PFSK-1 (cell line): Measurements from ENCODE around the gene RAB14.

Experiments
- FOXP2 ChIP-seq: optimal IDR thresholded peaks from 2 replicates; pipeline ENCODE3; 2011; ENCODE audit warnings: borderline replicate concordance, control low read depth, inconsistent platforms; ENCODE audit not compliant: insufficient read depth; ENCODE audit errors: extremely low read length, extremely low read depth
- POLR2AphosphoS5 ChIP-seq: IDR thresholded peaks from 2 replicates; pipeline ENCODE4 v1.6.1; 2012; ENCODE audit warnings: low read depth, mild to moderate bottlenecking, control low read depth, low read length, moderate library complexity
- SIN3A ChIP-seq: IDR thresholded peaks from 2 replicates; pipeline ENCODE4 v1.6.1; 2012; ENCODE audit warnings: mild to moderate bottlenecking, low read length, moderate library complexity, borderline replicate concordance; ENCODE audit not compliant: insufficient read depth
- TAF1 ChIP-seq: IDR thresholded peaks from 2 replicates; pipeline ENCODE4 v1.6.1; 2012; ENCODE audit warnings: low read length, control low read depth, borderline replicate concordance; ENCODE audit not compliant: insufficient read depth
- TF ChIP-seq, protein P1 (sequence below), 2 experiments: IDR thresholded peaks; 2 replicates each; pipeline versions ENCODE4 v1.6.1 to v1.8.0; 2011 to 2012; ENCODE audit warnings: low read depth in 2 of 2, low read length in 2 of 2, control low read depth in 1 of 2, inconsistent platforms in 1 of 2, mild to moderate bottlenecking in 1 of 2, moderate library complexity in 1 of 2; ENCODE audit not compliant: insufficient read depth in 1 of 2

The RAB14 gene

DNA sequence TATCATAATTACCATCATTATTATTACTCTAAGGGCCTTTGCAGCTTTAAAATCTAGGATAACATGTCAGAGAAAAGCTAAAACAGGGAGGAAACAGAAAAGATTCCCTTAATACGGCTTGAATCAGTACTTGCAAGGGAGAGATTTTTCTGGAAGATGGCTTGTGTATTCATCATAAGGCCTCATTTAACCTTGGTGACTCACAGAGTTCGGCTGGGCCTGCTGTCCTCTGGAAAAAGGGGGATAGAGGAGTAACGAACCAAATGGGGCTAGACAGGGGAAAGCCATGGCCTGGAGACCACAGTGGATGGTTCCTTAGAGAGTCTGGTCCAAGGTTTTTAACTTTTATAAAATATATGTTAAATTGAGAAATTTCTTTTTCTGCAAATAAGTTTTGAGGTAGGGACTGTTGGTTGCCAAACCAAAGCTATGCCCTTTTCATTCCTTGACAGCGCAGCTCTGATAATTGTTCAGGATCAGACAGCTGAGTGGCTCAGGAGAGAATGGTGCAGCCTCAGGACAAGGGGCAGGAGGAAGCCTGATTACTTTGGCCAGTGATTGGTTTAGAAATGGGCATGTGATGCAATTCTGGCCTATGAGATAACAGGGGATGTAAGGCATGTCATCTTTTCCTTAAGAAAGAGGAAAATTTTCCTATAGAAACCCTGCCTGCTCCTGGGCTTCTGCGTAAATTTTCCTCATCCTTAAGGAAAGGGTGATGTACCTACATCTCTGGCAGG lies 40.7 kb upstream of the RAB14 start:
- TF ChIP-seq SIN3A: no peak
- no peak for TF ChIP-seq POLR2AphosphoS5
- TF ChIP-seq, protein P1, sequence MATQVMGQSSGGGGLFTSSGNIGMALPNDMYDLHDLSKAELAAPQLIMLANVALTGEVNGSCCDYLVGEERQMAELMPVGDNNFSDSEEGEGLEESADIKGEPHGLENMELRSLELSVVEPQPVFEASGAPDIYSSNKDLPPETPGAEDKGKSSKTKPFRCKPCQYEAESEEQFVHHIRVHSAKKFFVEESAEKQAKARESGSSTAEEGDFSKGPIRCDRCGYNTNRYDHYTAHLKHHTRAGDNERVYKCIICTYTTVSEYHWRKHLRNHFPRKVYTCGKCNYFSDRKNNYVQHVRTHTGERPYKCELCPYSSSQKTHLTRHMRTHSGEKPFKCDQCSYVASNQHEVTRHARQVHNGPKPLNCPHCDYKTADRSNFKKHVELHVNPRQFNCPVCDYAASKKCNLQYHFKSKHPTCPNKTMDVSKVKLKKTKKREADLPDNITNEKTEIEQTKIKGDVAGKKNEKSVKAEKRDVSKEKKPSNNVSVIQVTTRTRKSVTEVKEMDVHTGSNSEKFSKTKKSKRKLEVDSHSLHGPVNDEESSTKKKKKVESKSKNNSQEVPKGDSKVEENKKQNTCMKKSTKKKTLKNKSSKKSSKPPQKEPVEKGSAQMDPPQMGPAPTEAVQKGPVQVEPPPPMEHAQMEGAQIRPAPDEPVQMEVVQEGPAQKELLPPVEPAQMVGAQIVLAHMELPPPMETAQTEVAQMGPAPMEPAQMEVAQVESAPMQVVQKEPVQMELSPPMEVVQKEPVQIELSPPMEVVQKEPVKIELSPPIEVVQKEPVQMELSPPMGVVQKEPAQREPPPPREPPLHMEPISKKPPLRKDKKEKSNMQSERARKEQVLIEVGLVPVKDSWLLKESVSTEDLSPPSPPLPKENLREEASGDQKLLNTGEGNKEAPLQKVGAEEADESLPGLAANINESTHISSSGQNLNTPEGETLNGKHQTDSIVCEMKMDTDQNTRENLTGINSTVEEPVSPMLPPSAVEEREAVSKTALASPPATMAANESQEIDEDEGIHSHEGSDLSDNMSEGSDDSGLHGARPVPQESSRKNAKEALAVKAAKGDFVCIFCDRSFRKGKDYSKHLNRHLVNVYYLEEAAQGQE (IDR thresholded peaks at IDR 0.05; ENCODE audit: insufficient read depth in 1 of 2, low read depth in 2 of 2, low read length in 2 of 2): no peak
- no peak for TF ChIP-seq TAF1
- no peak for TF ChIP-seq FOXP2

DNA sequence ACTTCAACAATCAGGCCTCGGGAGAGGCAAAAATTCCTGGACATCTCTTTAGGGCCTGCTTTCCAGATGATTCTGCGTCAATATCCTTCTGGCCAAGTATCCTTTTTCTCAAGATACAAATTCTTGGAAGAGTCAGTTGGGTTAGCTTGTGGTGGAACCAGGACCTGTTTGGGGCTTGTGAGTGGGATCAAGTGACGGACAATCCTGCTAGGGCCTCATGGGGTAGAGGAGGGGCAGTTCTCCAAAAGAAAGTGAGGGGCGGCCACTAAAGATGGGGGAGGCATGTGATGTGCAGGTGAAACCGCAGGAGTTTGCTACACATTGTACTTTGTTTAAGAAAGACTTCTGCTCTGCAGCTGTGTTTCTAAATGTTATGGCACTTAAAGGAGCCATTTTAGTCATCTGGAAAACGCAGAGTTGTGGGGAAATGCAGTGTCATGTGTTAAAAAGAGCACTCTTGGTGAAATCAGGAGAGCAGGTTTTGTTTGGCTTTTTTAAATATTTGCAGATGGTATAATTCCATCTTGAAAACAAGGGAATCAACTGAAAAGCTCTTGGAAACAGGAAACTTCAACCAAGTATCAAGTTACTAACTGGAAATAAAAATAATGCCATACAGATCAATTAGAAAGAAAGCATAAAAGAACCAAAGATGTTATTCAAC lies 38.9 kb upstream of the RAB14 start:
- TF ChIP-seq FOXP2: no peak
- TF ChIP-seq SIN3A: no peak
- TF ChIP-seq, protein P1 (IDR thresholded peaks at IDR 0.05; ENCODE audit: insufficient read depth in 1 of 2, low read depth in 2 of 2, low read length in 2 of 2): no peak
- TF ChIP-seq POLR2AphosphoS5: no peak
- no peak for TF ChIP-seq TAF1

DNA sequence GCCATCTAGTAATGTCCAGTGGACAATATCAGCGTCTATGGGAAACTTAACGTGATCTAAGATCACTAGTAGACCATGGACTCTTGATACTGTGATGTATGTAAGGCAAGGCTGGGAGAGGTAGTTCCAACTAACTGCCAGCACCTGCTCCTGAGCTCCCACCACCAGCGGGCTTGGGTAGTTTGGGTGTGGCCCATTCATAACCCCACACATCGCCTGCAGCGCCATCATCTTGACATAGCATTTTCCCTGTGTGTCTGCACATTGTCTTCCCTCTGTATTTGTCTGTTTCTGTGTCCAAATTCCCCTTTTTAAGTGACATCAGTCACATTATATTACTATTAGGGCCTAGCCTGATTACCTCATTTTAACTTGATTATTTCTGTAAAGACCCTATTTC lies 38.2 kb upstream of the RAB14 start:
- TF ChIP-seq POLR2AphosphoS5 (no peak), FOXP2 (no peak), TAF1 (no peak)

DNA sequence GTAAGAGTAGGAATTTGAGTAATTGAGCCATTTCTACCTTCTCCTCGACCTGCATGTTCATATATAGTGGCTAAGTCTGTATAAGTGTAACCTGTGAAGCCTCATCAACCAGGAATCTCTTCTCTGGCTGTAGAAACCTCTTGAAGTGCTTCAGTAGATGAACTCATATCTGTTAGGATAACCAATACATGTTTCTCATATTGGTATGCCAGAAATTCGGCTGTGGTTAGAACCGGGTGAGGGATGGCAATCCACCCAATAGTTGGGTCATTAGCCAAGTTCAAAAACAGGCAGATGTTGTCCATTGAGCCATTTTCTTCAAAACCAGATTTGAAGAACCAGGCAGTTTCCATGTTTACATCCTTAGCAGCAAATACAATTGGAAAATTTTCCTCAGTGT lies 37.4 kb upstream of the RAB14 start:
- TF ChIP-seq POLR2AphosphoS5: no peak
- no peak for TF ChIP-seq FOXP2
- TF ChIP-seq SIN3A: no peak
- TF ChIP-seq TAF1: no peak
- TF ChIP-seq, protein P1 (IDR thresholded peaks at IDR 0.05; ENCODE audit: insufficient read depth in 1 of 2, low read depth in 2 of 2, low read length in 2 of 2): no peak

DNA sequence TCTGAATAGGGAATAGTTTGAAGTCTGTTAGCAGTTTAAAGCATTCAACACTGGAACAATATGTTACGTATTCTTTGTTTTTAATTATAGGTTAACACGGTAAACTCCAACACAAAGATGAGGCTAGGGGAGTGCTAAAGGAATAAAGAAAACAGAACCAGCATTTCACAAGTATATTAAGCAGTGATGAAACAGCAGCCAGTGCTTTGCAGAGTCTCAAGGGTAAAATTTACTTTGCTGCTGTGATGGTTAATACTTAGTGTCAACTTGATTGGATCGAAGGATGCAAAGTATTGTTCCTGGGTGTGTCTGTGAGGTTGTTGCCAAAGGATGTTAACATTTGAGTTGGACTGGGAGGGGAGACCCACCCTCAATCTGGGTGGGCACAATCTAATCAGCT lies 36.2 kb upstream of the RAB14 start:
- TF ChIP-seq TAF1 (no peak), FOXP2 (no peak), SIN3A (no peak), POLR2AphosphoS5 (no peak)
- TF ChIP-seq, protein P1 (IDR thresholded peaks at IDR 0.05; ENCODE audit: insufficient read depth in 1 of 2, low read depth in 2 of 2, low read length in 2 of 2): no peak
